ENCODE data around the gene BLNK. TPM values are rescaled to one million over a fixed set of nuclear protein-coding genes. Genes with fewer than 3 reads are reported as not detected.

The BLNK gene
- total RNA-seq, 6 donors from 2014 or later, result 7.0 to 17.8 (median 10.8) TPM

GRCh38 chr10:96188916-96189315, 82.5 kb downstream of the BLNK start:
- H3K27ac ChIP-seq, result no peak overlapping the region
- H3K36me3 ChIP-seq, result no peaks in the 10 kb centered on the region
- no peak for DNase-seq
- no peaks in the 10 kb centered on the region for H3K27me3 ChIP-seq
- no peak overlapping the region for H3K4me3 ChIP-seq
- no peaks in the 10 kb centered on the region for H3K4me1 ChIP-seq
- peaks cover 0 to 5% (median 5%) of the 10 kb centered on the region in 4 donors for H3K9me3 ChIP-seq
- 82 to 89% methylated on average over 1 of the region's 1 CpG for WGBS, 2 donors
- TF ChIP-seq, protein P1, sequence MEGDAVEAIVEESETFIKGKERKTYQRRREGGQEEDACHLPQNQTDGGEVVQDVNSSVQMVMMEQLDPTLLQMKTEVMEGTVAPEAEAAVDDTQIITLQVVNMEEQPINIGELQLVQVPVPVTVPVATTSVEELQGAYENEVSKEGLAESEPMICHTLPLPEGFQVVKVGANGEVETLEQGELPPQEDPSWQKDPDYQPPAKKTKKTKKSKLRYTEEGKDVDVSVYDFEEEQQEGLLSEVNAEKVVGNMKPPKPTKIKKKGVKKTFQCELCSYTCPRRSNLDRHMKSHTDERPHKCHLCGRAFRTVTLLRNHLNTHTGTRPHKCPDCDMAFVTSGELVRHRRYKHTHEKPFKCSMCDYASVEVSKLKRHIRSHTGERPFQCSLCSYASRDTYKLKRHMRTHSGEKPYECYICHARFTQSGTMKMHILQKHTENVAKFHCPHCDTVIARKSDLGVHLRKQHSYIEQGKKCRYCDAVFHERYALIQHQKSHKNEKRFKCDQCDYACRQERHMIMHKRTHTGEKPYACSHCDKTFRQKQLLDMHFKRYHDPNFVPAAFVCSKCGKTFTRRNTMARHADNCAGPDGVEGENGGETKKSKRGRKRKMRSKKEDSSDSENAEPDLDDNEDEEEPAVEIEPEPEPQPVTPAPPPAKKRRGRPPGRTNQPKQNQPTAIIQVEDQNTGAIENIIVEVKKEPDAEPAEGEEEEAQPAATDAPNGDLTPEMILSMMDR (IDR thresholded peaks at IDR 0.05), result no peak
- TF ChIP-seq POLR2A (IDR thresholded peaks at IDR 0.05), result no peak
- no peak for TF ChIP-seq EP300 (IDR thresholded peaks at IDR 0.05)
- no peak for TF ChIP-seq POLR2AphosphoS5 (IDR thresholded peaks at IDR 0.05)
- no peak for ATAC-seq (ENCODE audit: low FRiP score in 2 of 2)

- Histone ChIP-seq H3K9me3 (peaks cover 0 to 9% (median 5%) of the 10 kb centered on the region in 4 donors), H3K27me3 (no peaks in the 10 kb centered on the region), H3K4me3 (no peak overlapping the region), H3K27ac (no peak overlapping the region), H3K36me3 (no peaks in the 10 kb centered on the region), H3K4me1 (no peaks in the 10 kb centered on the region)
- DNase-seq (no peak), ATAC-seq (ENCODE audit: low FRiP score in 2 of 2) (no peak)
- TF ChIP-seq, protein P1 (IDR thresholded peaks at IDR 0.05), result no peak
- TF ChIP-seq EP300 (IDR thresholded peaks at IDR 0.05) (no peak), POLR2AphosphoS5 (IDR thresholded peaks at IDR 0.05) (no peak), POLR2A (IDR thresholded peaks at IDR 0.05) (no peak)
- WGBS, 2 donors, result 83 to 91% methylated on average over 2 of the region's 2 CpGs
Observed at GRCh38 chr10:96188421-96188820, 82.9 kb downstream of the BLNK start.

GRCh38 chr10:96176985-96177384, 94.4 kb downstream of the BLNK start:
- DNase-seq (no peak), ATAC-seq (ENCODE audit: low FRiP score in 2 of 2) (no peak)
- H3K9me3 ChIP-seq, result peaks cover 5 to 32% (median 23%) of the 10 kb centered on the region in 4 donors
- no peak overlapping the region for H3K27ac ChIP-seq
- no peak overlapping the region for H3K4me3 ChIP-seq
- no peaks in the 10 kb centered on the region for H3K4me1 ChIP-seq
- H3K36me3 ChIP-seq, result no peaks in the 10 kb centered on the region
- WGBS, 2 donors, result 97 to 98% methylated on average over 1 of the region's 1 CpG
- H3K27me3 ChIP-seq, result no peaks in the 10 kb centered on the region
- no peak for TF ChIP-seq POLR2A (IDR thresholded peaks at IDR 0.05)
- TF ChIP-seq EP300 (IDR thresholded peaks at IDR 0.05), result no peak
- TF ChIP-seq, protein P1 (IDR thresholded peaks at IDR 0.05), result no peak
- TF ChIP-seq POLR2AphosphoS5 (IDR thresholded peaks at IDR 0.05), result no peak

- H3K4me3 ChIP-seq, result no peak overlapping the region
- H3K27me3 ChIP-seq, result no peaks in the 10 kb centered on the region
- no peak overlapping the region for H3K27ac ChIP-seq
- H3K9me3 ChIP-seq, result peaks cover 14 to 41% (median 37%) of the 10 kb centered on the region in 4 donors
- TF ChIP-seq EP300 (IDR thresholded peaks at IDR 0.05) (no peak), POLR2AphosphoS5 (IDR thresholded peaks at IDR 0.05) (no peak), POLR2A (IDR thresholded peaks at IDR 0.05) (no peak)
- TF ChIP-seq, protein P1 (IDR thresholded peaks at IDR 0.05), result no peak
- ATAC-seq (ENCODE audit: low FRiP score in 2 of 2) (no peak), DNase-seq (no peak)
- no peaks in the 10 kb centered on the region for H3K4me1 ChIP-seq
- WGBS, 2 donors, result 100% methylated on average over 1 of the region's 1 CpG
- H3K36me3 ChIP-seq, result no peaks in the 10 kb centered on the region
Observed at GRCh38 chr10:96172666-96173065, 98.7 kb downstream of the BLNK start.

DNA sequence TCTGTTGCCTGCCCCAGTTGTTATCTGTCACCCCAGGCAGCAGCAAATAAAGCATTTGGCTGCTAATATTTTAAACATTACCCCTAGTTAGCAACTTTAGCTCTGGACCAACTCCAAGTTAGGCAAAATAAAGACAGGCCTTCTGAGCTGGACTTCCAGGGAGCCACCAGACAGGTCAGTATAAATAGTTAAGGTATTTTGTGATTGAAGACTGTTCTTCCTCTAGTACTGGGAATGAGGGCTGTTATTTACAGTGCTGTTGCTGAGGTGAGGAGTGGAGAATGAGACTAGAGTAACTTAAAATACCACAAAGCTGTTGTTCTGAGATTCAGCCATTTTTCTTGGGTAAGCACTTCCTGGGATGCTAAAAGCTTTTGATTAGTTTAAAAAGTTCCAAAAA, 101.1 kb downstream of the BLNK start:
- no peak overlapping the region for H3K4me3 ChIP-seq
- no peak overlapping the region for H3K27ac ChIP-seq
- peaks cover 9 to 35% (median 30%) of the 10 kb centered on the region in 4 donors for H3K9me3 ChIP-seq

More for the DNA sequence above, 101.1 kb downstream of the BLNK start:
- TF ChIP-seq, protein P1 (IDR thresholded peaks at IDR 0.05), result no peak
- TF ChIP-seq EP300 (IDR thresholded peaks at IDR 0.05) (no peak), POLR2A (IDR thresholded peaks at IDR 0.05) (no peak), POLR2AphosphoS5 (IDR thresholded peaks at IDR 0.05) (no peak)
- Histone ChIP-seq H3K36me3 (no peaks in the 10 kb centered on the region), H3K4me1 (no peaks in the 10 kb centered on the region), H3K27me3 (no peaks in the 10 kb centered on the region)
- ATAC-seq (ENCODE audit: low FRiP score in 2 of 2) (no peak), DNase-seq (no peak)

Measured in upper lobe of left lung (tissue), 6 donors.